Colonic mucosa (tissue), 4 donors: ENCODE data around the gene SEMA4D. TPM values are rescaled to one million over a fixed set of nuclear protein-coding genes. Genes with fewer than 3 reads are reported as not detected.

Experiments used
- DNase-seq: peaks from one replicate; pipeline ENCODE4 v3.0.0-alpha.2; 2020
- H3K27ac ChIP-seq: fragments of 200-600 bp; one replicate; pipeline ENCODE4 v1.8.0; 2021
- H3K27me3 ChIP-seq: fragments of 200-600 bp; one replicate; pipeline ENCODE4 v1.8.0; 2021
- H3K36me3 ChIP-seq: fragments of 200-600 bp; one replicate; pipeline ENCODE4 v1.8.0; 2021
- H3K4me1 ChIP-seq: fragments of 200-600 bp; one replicate; pipeline ENCODE4 v1.8.0; 2021; ENCODE audit warnings: mild to moderate bottlenecking
- H3K4me3 ChIP-seq: fragments of 200-600 bp; one replicate; pipeline ENCODE4 v1.8.0; 2021
- H3K9ac ChIP-seq, 2 donors: one replicate each; pipeline ENCODE4 v1.7.0; 2013; ENCODE audit warnings: control low read depth in 2 of 2, low read depth in 2 of 2, low read length in 2 of 2
- H3K9me3 ChIP-seq: fragments of 200-600 bp; one replicate; pipeline ENCODE4 v1.8.0; 2021
- intact Hi-C: fragments of 100-400 bp; cut with DNase I; formaldehyde crosslinking; loops from one replicate; pipeline ENCODE4 v1.14.1; 2022
- total RNA-seq, 2 donors: library from RNA; stranded (reverse); fragmentation: NEBNext Ultra II Directional in 1 of 2; extraction: Animal tissue kit (Norgen Biotek cat#: 25700) in 1 of 2; gene quantifications; one replicate each; pipeline ENCODE4 v1.2.1, GENCODE V29; 2021
- TF ChIP-seq, protein P1 (sequence below): fragments of 200-600 bp; IDR thresholded peaks from one replicate; pipeline ENCODE4 v1.8.0; 2022; ENCODE audit warnings: antibody characterized with exemption, mild to moderate bottlenecking
- donor health status: healthy.
- donor health status: DM: no; HTN: no; CAD: no.
- donor health status: DM: no; HTN: no; CAD: no.

SEMA4D gene
- total RNA-seq, 2 donors from 2014 or later, result 14.7 to 19.0 TPM

DNA sequence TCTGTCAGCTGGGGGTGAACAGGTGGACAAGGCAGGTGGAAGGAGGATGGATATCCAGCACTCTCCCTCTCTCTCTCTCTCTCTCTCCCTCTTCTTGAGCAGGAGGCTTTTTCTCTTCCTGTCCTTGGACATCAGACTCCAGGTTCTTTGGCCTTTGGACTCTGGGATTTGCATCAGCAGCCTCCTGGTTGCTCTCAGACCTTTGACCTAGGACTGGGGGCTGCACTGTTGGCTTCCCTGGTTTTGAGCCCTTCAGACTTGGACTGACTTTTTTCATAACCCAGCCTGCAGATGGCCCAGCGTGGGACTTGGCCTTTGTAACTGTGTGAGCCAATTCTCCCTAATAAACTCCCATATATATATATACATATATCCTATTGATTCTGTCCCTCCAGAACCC, 35.0 kb upstream of the SEMA4D start:
- intact Hi-C loops, result no loop called here
- no peak for DNase-seq
- H3K4me3 ChIP-seq, result no peak overlapping the region
- H3K9ac ChIP-seq, result no peak overlapping the region
- H3K9me3 ChIP-seq, result no peaks in the 10 kb centered on the region
- no peaks in the 10 kb centered on the region for H3K36me3 ChIP-seq
- no peaks in the 10 kb centered on the region for H3K4me1 ChIP-seq
- TF ChIP-seq, protein P1, sequence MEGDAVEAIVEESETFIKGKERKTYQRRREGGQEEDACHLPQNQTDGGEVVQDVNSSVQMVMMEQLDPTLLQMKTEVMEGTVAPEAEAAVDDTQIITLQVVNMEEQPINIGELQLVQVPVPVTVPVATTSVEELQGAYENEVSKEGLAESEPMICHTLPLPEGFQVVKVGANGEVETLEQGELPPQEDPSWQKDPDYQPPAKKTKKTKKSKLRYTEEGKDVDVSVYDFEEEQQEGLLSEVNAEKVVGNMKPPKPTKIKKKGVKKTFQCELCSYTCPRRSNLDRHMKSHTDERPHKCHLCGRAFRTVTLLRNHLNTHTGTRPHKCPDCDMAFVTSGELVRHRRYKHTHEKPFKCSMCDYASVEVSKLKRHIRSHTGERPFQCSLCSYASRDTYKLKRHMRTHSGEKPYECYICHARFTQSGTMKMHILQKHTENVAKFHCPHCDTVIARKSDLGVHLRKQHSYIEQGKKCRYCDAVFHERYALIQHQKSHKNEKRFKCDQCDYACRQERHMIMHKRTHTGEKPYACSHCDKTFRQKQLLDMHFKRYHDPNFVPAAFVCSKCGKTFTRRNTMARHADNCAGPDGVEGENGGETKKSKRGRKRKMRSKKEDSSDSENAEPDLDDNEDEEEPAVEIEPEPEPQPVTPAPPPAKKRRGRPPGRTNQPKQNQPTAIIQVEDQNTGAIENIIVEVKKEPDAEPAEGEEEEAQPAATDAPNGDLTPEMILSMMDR, result no peak
- H3K27me3 ChIP-seq, result no peaks in the 10 kb centered on the region
- no peak overlapping the region for H3K27ac ChIP-seq

DNA sequence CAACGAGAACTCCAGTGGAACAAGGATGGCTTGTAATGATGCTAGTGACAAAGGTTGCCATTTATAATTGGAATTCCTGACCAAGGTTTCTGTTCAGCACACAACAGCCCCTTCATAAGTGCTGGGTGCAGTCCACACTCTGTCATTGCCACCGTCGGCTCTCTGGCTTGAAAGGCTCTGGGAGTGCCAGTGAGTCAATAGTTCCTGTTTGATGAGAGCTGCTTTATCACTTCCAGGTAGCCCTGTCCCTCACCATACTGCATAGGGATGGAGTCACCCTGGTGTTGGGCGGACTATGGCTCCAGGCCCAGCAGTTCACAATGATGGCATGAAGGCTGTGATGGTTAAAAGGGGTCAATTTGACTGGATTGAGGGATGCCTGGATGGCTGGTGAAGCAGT, 34.6 kb upstream of the SEMA4D start:
- no peak overlapping the region for H3K27ac ChIP-seq
- intact Hi-C loops, result no loop called here

DNA sequence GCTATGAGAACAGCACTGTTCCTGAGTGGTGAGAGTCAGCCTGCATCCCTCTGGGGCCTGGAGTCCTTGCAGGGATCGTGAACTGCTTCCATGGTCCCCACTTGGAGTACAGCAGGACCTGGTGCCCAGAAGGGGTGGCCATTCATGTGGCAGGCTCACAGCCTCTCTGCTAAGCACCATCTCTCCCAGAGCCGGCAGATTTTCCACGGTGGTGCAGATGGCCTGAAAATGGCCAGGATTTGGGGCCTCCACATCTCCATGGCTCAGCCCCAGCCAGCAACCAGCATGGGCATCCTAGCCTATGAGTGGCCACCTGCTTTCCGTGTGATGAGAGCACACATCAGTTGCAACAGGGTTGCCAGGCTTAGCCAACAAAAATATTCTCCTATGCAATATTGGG, 33.9 kb upstream of the SEMA4D start:
- no peak overlapping the region for H3K4me3 ChIP-seq
- H3K4me1 ChIP-seq, result no peaks in the 10 kb centered on the region
- DNase-seq, result no peak
- no peaks in the 10 kb centered on the region for H3K27me3 ChIP-seq
- H3K36me3 ChIP-seq, result no peaks in the 10 kb centered on the region
- intact Hi-C loops, result no loop called here
- H3K27ac ChIP-seq, result no peak overlapping the region
- no peaks in the 10 kb centered on the region for H3K9me3 ChIP-seq
- TF ChIP-seq, protein P1, result no peak
- H3K9ac ChIP-seq, result no peak overlapping the region

More for the DNA sequence above, 34.6 kb upstream of the SEMA4D start:
- Histone ChIP-seq H3K36me3 (no peaks in the 10 kb centered on the region), H3K27me3 (no peaks in the 10 kb centered on the region), H3K9me3 (no peaks in the 10 kb centered on the region), H3K9ac (no peak overlapping the region), H3K4me3 (no peak overlapping the region), H3K4me1 (no peaks in the 10 kb centered on the region)
- TF ChIP-seq, protein P1, result no peak
- no peak for DNase-seq

DNA sequence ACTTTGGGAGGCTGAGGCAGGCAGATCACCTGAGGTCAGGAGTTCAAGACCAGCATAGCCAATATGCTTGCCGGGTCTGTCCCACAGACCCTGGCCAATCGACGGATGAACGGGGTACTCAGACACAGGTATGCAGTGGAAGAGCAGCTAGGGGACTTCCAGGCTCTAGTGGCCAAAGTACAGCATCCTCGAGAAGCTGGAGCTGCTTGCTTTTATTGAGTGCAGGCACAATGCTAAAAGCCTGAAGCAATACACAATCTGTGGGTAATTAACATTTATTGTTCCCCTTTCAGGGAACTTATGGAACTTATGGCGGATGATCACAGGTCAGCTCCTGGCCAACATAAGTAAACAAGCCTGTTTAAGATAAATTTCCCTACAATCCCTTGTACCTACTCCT, 32.8 kb upstream of the SEMA4D start:
- H3K36me3 ChIP-seq, result no peaks in the 10 kb centered on the region
- intact Hi-C loops, result no loop called here
- TF ChIP-seq, protein P1, result no peak
- no peak overlapping the region for H3K9ac ChIP-seq
- H3K27me3 ChIP-seq, result no peaks in the 10 kb centered on the region
- no peak for DNase-seq
- H3K4me1 ChIP-seq, result no peaks in the 10 kb centered on the region
- H3K4me3 ChIP-seq, result no peak overlapping the region
- no peaks in the 10 kb centered on the region for H3K9me3 ChIP-seq
- H3K27ac ChIP-seq, result no peak overlapping the region

DNA sequence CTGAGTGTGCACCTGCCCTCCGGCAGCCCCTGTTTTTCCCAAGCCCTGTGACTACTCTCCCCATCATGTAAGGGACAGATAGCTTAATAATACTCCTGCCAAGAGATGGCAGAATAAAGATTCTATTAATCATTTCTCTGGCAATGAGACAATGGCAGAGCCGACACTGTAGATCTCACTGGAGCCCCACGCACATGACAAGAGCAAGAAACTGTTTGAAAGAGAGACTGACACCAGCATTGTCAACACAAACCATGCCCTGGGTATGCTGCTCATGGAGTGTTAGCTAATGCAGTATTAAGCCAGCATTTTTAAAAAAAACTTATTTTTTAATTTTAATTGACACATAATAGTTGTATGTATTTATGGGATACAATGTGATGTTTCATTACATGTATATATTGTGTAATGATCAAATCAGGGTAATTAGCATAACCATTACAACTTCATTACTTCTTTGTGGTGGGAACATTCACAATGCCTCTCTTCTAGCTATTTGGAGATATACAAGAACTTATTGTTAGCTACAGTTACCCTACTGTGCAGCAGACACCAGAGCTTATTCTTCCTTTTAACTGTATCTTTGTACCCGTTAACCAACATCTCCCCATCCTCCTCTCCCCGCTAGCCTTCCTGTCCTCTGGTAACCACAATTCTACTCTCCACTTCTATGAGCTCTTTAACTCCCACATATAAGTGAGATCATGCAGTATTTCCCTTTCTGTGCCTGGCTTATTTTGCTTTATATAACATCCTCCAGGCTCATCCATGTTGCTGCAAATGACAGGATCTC, 31.5 kb upstream of the SEMA4D start:
- H3K27me3 ChIP-seq, result no peaks in the 10 kb centered on the region
- H3K9ac ChIP-seq, result no peak overlapping the region
- TF ChIP-seq, protein P1, result no peak
- no peaks in the 10 kb centered on the region for H3K9me3 ChIP-seq
- H3K36me3 ChIP-seq, result no peaks in the 10 kb centered on the region
- H3K27ac ChIP-seq, result no peak overlapping the region
- DNase-seq, result no peak
- intact Hi-C loops, result no loop called here
- H3K4me3 ChIP-seq, result no peak overlapping the region
- no peaks in the 10 kb centered on the region for H3K4me1 ChIP-seq
